DND-41 (cell line): Measurements from ENCODE around the gene CDH23.

Source experiments
- ATAC-seq: fragments of 200-7000 bp; cut with Tn5 transposase; 3 replicates; pipeline ENCODE4 v1.9.1; 2021; ENCODE audit warnings: low read depth; ENCODE audit not compliant: insufficient read depth
- DNase-seq: peaks from one replicate; pipeline ENCODE4 v3.0.0-alpha.2; 2020
- H2AFZ ChIP-seq: 2 replicates; pipeline ENCODE4 v1.6.0; 2012; ENCODE audit warnings: low read depth, low read length
- H3K27ac ChIP-seq: 2 replicates; pipeline ENCODE4 v1.5.1; 2012; ENCODE audit warnings: low read length, inconsistent platforms
- H3K27me3 ChIP-seq: fragments of 200-600 bp; sonication (generic); 2 replicates; pipeline ENCODE4 v1.6.0; 2012; ENCODE audit warnings: low read length, mild to moderate bottlenecking, inconsistent platforms; ENCODE audit not compliant: insufficient read depth, poor library complexity
- H3K36me3 ChIP-seq: 2 replicates; pipeline ENCODE4 v1.5.1; 2012; ENCODE audit warnings: low read length, inconsistent platforms; ENCODE audit not compliant: insufficient read depth
- H3K4me1 ChIP-seq: 2 replicates; pipeline ENCODE4 v1.5.1; 2012; ENCODE audit warnings: mild to moderate bottlenecking, low read length; ENCODE audit not compliant: insufficient read depth
- H3K4me2 ChIP-seq: 2 replicates; pipeline ENCODE4 v1.6.0; 2012; ENCODE audit warnings: mild to moderate bottlenecking, moderate library complexity, low read length, inconsistent platforms; ENCODE audit not compliant: insufficient read depth
- H3K4me3 ChIP-seq, 2 experiments: fragments of 200-600 bp in 1 of 2; shearing (Covaris generic) in 1 of 2; 2 replicates each; pipeline ENCODE4 v1.5.1; 2012 to 2016; ENCODE audit warnings: inconsistent platforms in 2 of 2, low read length in 2 of 2, mild to moderate bottlenecking in 2 of 2, low read depth in 1 of 2, moderate library complexity in 1 of 2
- H3K79me2 ChIP-seq: 2 replicates; pipeline ENCODE4 v1.6.0; 2012; ENCODE audit warnings: low read length, inconsistent platforms; ENCODE audit not compliant: insufficient read depth
- H3K9ac ChIP-seq: 2 replicates; pipeline ENCODE4 v1.6.0; 2012; ENCODE audit warnings: low read depth, mild to moderate bottlenecking, inconsistent platforms, low read length, moderate library complexity
- H3K9me3 ChIP-seq: 2 replicates; pipeline ENCODE4 v1.5.1; 2012; ENCODE audit warnings: low read length, moderate library complexity, mild to moderate bottlenecking, inconsistent platforms; ENCODE audit not compliant: insufficient read depth, severe bottlenecking
- H4K20me1 ChIP-seq: 2 replicates; pipeline ENCODE4 v1.6.0; 2012; ENCODE audit warnings: low read length; ENCODE audit not compliant: insufficient read depth
- CTCF ChIP-seq: IDR thresholded peaks from 2 replicates; pipeline ENCODE4 v1.5.1; 2012; ENCODE audit warnings: borderline replicate concordance, low read length, moderate library complexity, mild to moderate bottlenecking; ENCODE audit not compliant: poor library complexity, severe bottlenecking; ENCODE audit errors: extremely low read depth
- EZH2 ChIP-seq: IDR thresholded peaks from 3 replicates; pipeline ENCODE4 v1.6.1; 2012; ENCODE audit warnings: borderline replicate concordance, low read depth, mild to moderate bottlenecking, moderate library complexity, low read length, inconsistent platforms; ENCODE audit not compliant: severe bottlenecking

The CDH23 gene

GRCh38 chr10:71562181-71562580, 165.5 kb downstream of the CDH23 start:
- Histone ChIP-seq H4K20me1 (no peaks in the 10 kb centered on the region; the same call in 1 of the 2 replicates), H3K9ac (no peak overlapping the region), H3K4me2 (no peak overlapping the region), H3K27ac (no peak overlapping the region), H3K79me2 (no peaks in the 10 kb centered on the region), H3K36me3 (no peaks in the 10 kb centered on the region), H3K4me1 (no peaks in the 10 kb centered on the region), H3K27me3 (peaks cover 27% of the 10 kb centered on the region), H2AFZ (no peak overlapping the region), H3K4me3 (no peak overlapping the region), H3K9me3 (no peaks in the 10 kb centered on the region)
- DNase-seq, result no peak
- ATAC-seq, result no peak
- TF ChIP-seq CTCF, result no peak
- no peak for TF ChIP-seq EZH2

GRCh38 chr10:71562904-71563303, 166.2 kb downstream of the CDH23 start:
- Histone ChIP-seq H3K4me3 (no peak overlapping the region), H3K79me2 (no peaks in the 10 kb centered on the region), H2AFZ (no peak overlapping the region), H3K9ac (no peak overlapping the region), H3K9me3 (no peaks in the 10 kb centered on the region), H4K20me1 (no peaks in the 10 kb centered on the region; the same call in 1 of the 2 replicates), H3K4me1 (no peaks in the 10 kb centered on the region), H3K27ac (no peak overlapping the region), H3K36me3 (no peaks in the 10 kb centered on the region), H3K27me3 (peaks cover 27% of the 10 kb centered on the region), H3K4me2 (no peak overlapping the region)
- no peak for TF ChIP-seq EZH2
- TF ChIP-seq CTCF, result no peak
- ATAC-seq (no peak), DNase-seq (no peak)

GRCh38 chr10:71564194-71564820, 167.6 kb downstream of the CDH23 start:
- Histone ChIP-seq H3K79me2 (no peaks in the 10 kb centered on the region), H3K27ac (no peak overlapping the region), H3K36me3 (no peaks in the 10 kb centered on the region), H2AFZ (no peak overlapping the region), H3K9ac (no peak overlapping the region), H3K27me3 (peaks cover 18% of the 10 kb centered on the region), H3K4me2 (no peak overlapping the region), H3K4me1 (no peaks in the 10 kb centered on the region), H4K20me1 (no peaks in the 10 kb centered on the region), H3K4me3 (no peak overlapping the region), H3K9me3 (no peaks in the 10 kb centered on the region)
- DNase-seq (no peak), ATAC-seq (no peak)
- TF ChIP-seq EZH2 (no peak), CTCF (no peak)

- Histone ChIP-seq H4K20me1 (no peaks in the 10 kb centered on the region), H3K4me2 (no peak overlapping the region), H3K4me3 (no peak overlapping the region), H3K9me3 (no peaks in the 10 kb centered on the region), H3K9ac (no peak overlapping the region), H3K36me3 (no peaks in the 10 kb centered on the region), H3K4me1 (no peaks in the 10 kb centered on the region), H3K79me2 (no peaks in the 10 kb centered on the region), H2AFZ (no peak overlapping the region), H3K27ac (no peak overlapping the region), H3K27me3 (peaks cover 14% of the 10 kb centered on the region)
- ATAC-seq (no peak), DNase-seq (no peak)
- no peak for TF ChIP-seq CTCF
- no peak for TF ChIP-seq EZH2
Observed at GRCh38 chr10:71565284-71566000, 168.7 kb downstream of the CDH23 start.
